H9 (cell line): Measurements from ENCODE around the gene PTPN23. TPM values are rescaled to one million over a fixed set of nuclear protein-coding genes. Genes with fewer than 3 reads are reported as not detected.

ENCODE experiments used
- DNase-seq: peaks from one replicate; pipeline ENCODE4 v3.0.0-alpha.2; 2017
- H2AFZ ChIP-seq: one replicate; pipeline ENCODE4 v1.6.1; 2013; ENCODE audit warnings: mild to moderate bottlenecking, low read length, control low read depth, moderate library complexity
- H2AK5ac ChIP-seq: 2 replicates; pipeline ENCODE4 v1.6.1; 2013; ENCODE audit warnings: low read length, control low read depth, mixed read lengths; ENCODE audit not compliant: insufficient read length
- H2BK120ac ChIP-seq: one replicate; pipeline ENCODE4 v1.6.1; 2013; ENCODE audit warnings: low read depth, mild to moderate bottlenecking, low read length, control low read depth, inconsistent platforms; ENCODE audit not compliant: poor library complexity, severe bottlenecking
- H2BK12ac ChIP-seq: 2 replicates; pipeline ENCODE4 v1.6.1; 2013; ENCODE audit warnings: low read length, control low read depth, mixed read lengths, low read depth; ENCODE audit not compliant: insufficient read length
- H2BK15ac ChIP-seq: 2 replicates; pipeline ENCODE4 v1.6.1; 2013; ENCODE audit warnings: low read depth, low read length, control low read depth
- H2BK20ac ChIP-seq: one replicate; pipeline ENCODE4 v1.6.1; 2013; ENCODE audit warnings: low read depth, mild to moderate bottlenecking, low read length, control low read depth, inconsistent platforms; ENCODE audit not compliant: poor library complexity, severe bottlenecking
- H2BK5ac ChIP-seq: 2 replicates; pipeline ENCODE4 v1.6.1; 2013; ENCODE audit warnings: low read length, control low read depth, mixed read lengths; ENCODE audit not compliant: insufficient read length
- H3K14ac ChIP-seq: 2 replicates; pipeline ENCODE4 v1.6.1; 2013; ENCODE audit warnings: low read length, control low read depth; ENCODE audit not compliant: insufficient read depth
- H3K18ac ChIP-seq: 2 replicates; pipeline ENCODE4 v1.6.1; 2013; ENCODE audit warnings: low read depth, mild to moderate bottlenecking, mixed read lengths, low read length, control low read depth; ENCODE audit not compliant: insufficient read length
- H3K23ac ChIP-seq: 2 replicates; pipeline ENCODE4 v1.6.1; 2013; ENCODE audit warnings: low read length, control low read depth, mixed read lengths, low read depth; ENCODE audit not compliant: insufficient read length
- H3K23me2 ChIP-seq: 2 replicates; pipeline ENCODE4 v1.6.1; 2013; ENCODE audit warnings: low read depth, mild to moderate bottlenecking, mixed read lengths, low read length, control low read depth; ENCODE audit not compliant: insufficient read length, poor library complexity, severe bottlenecking
- H3K27ac ChIP-seq: 2 replicates; pipeline ENCODE4 v1.5.1; 2013; ENCODE audit warnings: low read length, control low read depth, mixed read lengths, low read depth; ENCODE audit not compliant: insufficient read length
- H3K27me3 ChIP-seq: 2 replicates; pipeline ENCODE4 v1.6.1; 2013; ENCODE audit warnings: low read length, control low read depth, inconsistent platforms; ENCODE audit not compliant: insufficient read depth
- H3K4ac ChIP-seq: 2 replicates; pipeline ENCODE4 v1.6.1; 2013; ENCODE audit warnings: low read depth, mild to moderate bottlenecking, control low read depth, inconsistent platforms, low read length, moderate library complexity
- H3K4me1 ChIP-seq: 2 replicates; pipeline ENCODE4 v1.6.1; 2013; ENCODE audit warnings: low read length, control low read depth, inconsistent platforms; ENCODE audit not compliant: insufficient read depth
- H3K4me2 ChIP-seq: 2 replicates; pipeline ENCODE4 v1.6.1; 2013; ENCODE audit warnings: low read length, control low read depth, mixed read lengths; ENCODE audit not compliant: insufficient read length, insufficient read depth
- H3K56ac ChIP-seq: 2 replicates; pipeline ENCODE4 v1.6.1; 2013; ENCODE audit warnings: low read depth, mild to moderate bottlenecking, mixed read lengths, low read length, control low read depth; ENCODE audit not compliant: insufficient read length
- H3K79me1 ChIP-seq: 2 replicates; pipeline ENCODE4 v1.6.1; 2013; ENCODE audit warnings: low read depth, mild to moderate bottlenecking, moderate library complexity, low read length, control low read depth, inconsistent platforms; ENCODE audit not compliant: insufficient read depth, poor library complexity, severe bottlenecking
- H3K79me2 ChIP-seq: 2 replicates; pipeline ENCODE4 v1.6.1; 2013; ENCODE audit warnings: low read length, control low read depth, inconsistent platforms; ENCODE audit not compliant: insufficient read depth
- H3K9ac ChIP-seq: 2 replicates; pipeline ENCODE4 v1.6.1; 2013; ENCODE audit warnings: low read length, control low read depth, mixed read lengths; ENCODE audit not compliant: insufficient read length; ENCODE audit errors: extremely low read depth
- H3K9me3 ChIP-seq: one replicate; pipeline ENCODE4 v1.6.1; 2013; ENCODE audit warnings: low read depth, low read length, inconsistent platforms; ENCODE audit not compliant: control insufficient read depth
- H3T11ph ChIP-seq: one replicate; pipeline ENCODE4 v1.6.1; 2013; ENCODE audit warnings: mild to moderate bottlenecking, low read length, control low read depth, inconsistent platforms
- H4K20me1 ChIP-seq: one replicate; pipeline ENCODE4 v1.6.1; 2013; ENCODE audit not compliant: control insufficient read depth, insufficient read length, insufficient read depth
- H4K5ac ChIP-seq: 2 replicates; pipeline ENCODE4 v1.6.1; 2013; ENCODE audit warnings: low read depth, mild to moderate bottlenecking, mixed read lengths, low read length, control low read depth; ENCODE audit not compliant: insufficient read length
- H4K8ac ChIP-seq: replicated peaks from 2 replicates; pipeline ENCODE4 v1.6.1; 2013; ENCODE audit warnings: low read length, control low read depth, mixed read lengths, low read depth; ENCODE audit not compliant: insufficient read length
- H4K91ac ChIP-seq: 2 replicates; pipeline ENCODE4 v1.6.1; 2013; ENCODE audit warnings: low read depth, mild to moderate bottlenecking, moderate library complexity, mixed read lengths, low read length, control low read depth; ENCODE audit not compliant: insufficient read length
- H3K27ac Mint-ChIP-seq, 3 experiments: 2 replicates in 2 of 3; 3 replicates in 1 of 3; pipeline ENCODE4 v1.8.0; 2020 to 2021; ENCODE audit warnings: mixed read lengths in 3 of 3, mild to moderate bottlenecking in 1 of 3, moderate library complexity in 1 of 3
- H3K27me3 Mint-ChIP-seq: 2 replicates; pipeline ENCODE4 v1.8.0; 2021; ENCODE audit warnings: low read depth, mild to moderate bottlenecking, moderate library complexity, mixed read lengths
- H3K36me3 Mint-ChIP-seq, 3 experiments: 2 replicates in 2 of 3; 3 replicates in 1 of 3; pipeline ENCODE4 v1.8.0; 2020 to 2021; ENCODE audit warnings: low read depth in 3 of 3, mixed read lengths in 3 of 3; ENCODE audit not compliant: insufficient read depth in 1 of 3
- H3K4me1 Mint-ChIP-seq, 2 experiments: 2 replicates each; pipeline ENCODE4 v1.8.0; 2020; ENCODE audit warnings: mixed read lengths in 2 of 2
- H3K4me3 Mint-ChIP-seq, 2 experiments: 2 replicates in 1 of 2; 3 replicates in 1 of 2; pipeline ENCODE4 v1.8.0; 2020 to 2021; ENCODE audit warnings: mild to moderate bottlenecking in 2 of 2, mixed read lengths in 2 of 2, moderate library complexity in 1 of 2
- H3K9me3 Mint-ChIP-seq, 2 experiments: 2 replicates in 1 of 2; 3 replicates in 1 of 2; pipeline ENCODE4 v1.8.0; 2020; ENCODE audit warnings: mild to moderate bottlenecking in 2 of 2, mixed read lengths in 2 of 2, moderate library complexity in 1 of 2
- WGBS: extraction: QIAGEN DNeasy Blood & Tissue Kit; methylation state at CpG from one replicate; pipeline ENCODE4 v1.1.7; 2013; ENCODE audit warnings: missing lambda C conversion rate, low lambda C conversion rate, mixed read lengths; ENCODE audit not compliant: insufficient read length; ENCODE audit errors: extremely low coverage; 5-methylcytosine and 5-hydroxymethylcytosine counted together
- total RNA-seq: library from RNA; stranded (reverse); gene quantifications from 2 replicates; pipeline ENCODE4 v1.2.1, GENCODE V29; 2021
- TF ChIP-seq, protein P1 (sequence below): fragments of 200-600 bp; sonication (generic); conservative IDR thresholded peaks from 3 replicates; pipeline ENCODE4 v1.8.0; 2021; ENCODE audit warnings: antibody characterized with exemption, mild to moderate bottlenecking

Gene PTPN23
- total RNA-seq, 1 experiment from 2014 or later: 42.2 TPM

DNA sequence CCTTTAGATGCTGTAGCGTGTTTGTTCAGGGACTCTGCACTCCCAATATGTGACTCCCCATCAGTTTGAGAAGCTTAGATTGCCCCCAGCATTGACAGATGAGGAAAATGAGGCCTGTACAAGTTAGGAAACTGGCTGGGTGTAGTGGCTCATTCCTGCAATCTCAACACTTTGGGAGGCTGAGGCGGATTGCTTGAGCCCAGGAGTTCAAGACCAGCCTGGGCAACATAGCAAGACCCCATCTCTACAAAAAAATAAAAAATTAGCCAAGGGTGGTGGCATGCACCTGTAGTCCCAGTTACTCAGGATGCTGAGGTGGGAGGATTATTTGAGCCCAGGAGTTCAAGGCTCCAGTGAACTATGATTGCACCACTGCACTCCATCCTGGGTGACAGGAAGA lies 14.0 kb upstream of the PTPN23 start:
- H4K91ac ChIP-seq: no peak overlapping the region
- H3K56ac ChIP-seq: no peak overlapping the region
- H3K4me2 ChIP-seq: no peak overlapping the region
- H3K27ac ChIP-seq: no peak overlapping the region
- H4K8ac ChIP-seq: no peak overlapping the region
- no CpG with 5 or more reads among the region's 2 CpGs for WGBS
- H3K4me1 ChIP-seq: no peaks in the 10 kb centered on the region
- H4K20me1 ChIP-seq: no peaks in the 10 kb centered on the region
- H2BK20ac ChIP-seq: no peak overlapping the region
- H3K27me3 Mint-ChIP-seq: no peaks in the 10 kb centered on the region; the same call in 1 of the 2 replicates
- no peaks in the 10 kb centered on the region for H3K79me1 ChIP-seq
- H3K4me3 Mint-ChIP-seq: no peak overlapping the region
- no peak overlapping the region for H2AK5ac ChIP-seq
- no peak overlapping the region for H2AFZ ChIP-seq
- H3K14ac ChIP-seq: no peak overlapping the region
- H3K79me2 ChIP-seq: no peaks in the 10 kb centered on the region
- no peaks in the 10 kb centered on the region for H3K23me2 ChIP-seq
- H2BK5ac ChIP-seq: no peak overlapping the region
- no peak overlapping the region for H2BK12ac ChIP-seq
- no peak for DNase-seq
- no peak overlapping the region for H3K23ac ChIP-seq
- no peak overlapping the region for H2BK15ac ChIP-seq
- no peak overlapping the region for H3K9ac ChIP-seq
- H3K18ac ChIP-seq: no peak overlapping the region
- H3K4ac ChIP-seq: no peak overlapping the region
- H3K27me3 ChIP-seq: no peaks in the 10 kb centered on the region
- TF ChIP-seq, protein P1, sequence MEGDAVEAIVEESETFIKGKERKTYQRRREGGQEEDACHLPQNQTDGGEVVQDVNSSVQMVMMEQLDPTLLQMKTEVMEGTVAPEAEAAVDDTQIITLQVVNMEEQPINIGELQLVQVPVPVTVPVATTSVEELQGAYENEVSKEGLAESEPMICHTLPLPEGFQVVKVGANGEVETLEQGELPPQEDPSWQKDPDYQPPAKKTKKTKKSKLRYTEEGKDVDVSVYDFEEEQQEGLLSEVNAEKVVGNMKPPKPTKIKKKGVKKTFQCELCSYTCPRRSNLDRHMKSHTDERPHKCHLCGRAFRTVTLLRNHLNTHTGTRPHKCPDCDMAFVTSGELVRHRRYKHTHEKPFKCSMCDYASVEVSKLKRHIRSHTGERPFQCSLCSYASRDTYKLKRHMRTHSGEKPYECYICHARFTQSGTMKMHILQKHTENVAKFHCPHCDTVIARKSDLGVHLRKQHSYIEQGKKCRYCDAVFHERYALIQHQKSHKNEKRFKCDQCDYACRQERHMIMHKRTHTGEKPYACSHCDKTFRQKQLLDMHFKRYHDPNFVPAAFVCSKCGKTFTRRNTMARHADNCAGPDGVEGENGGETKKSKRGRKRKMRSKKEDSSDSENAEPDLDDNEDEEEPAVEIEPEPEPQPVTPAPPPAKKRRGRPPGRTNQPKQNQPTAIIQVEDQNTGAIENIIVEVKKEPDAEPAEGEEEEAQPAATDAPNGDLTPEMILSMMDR: no peak
- no peak overlapping the region for H3K27ac Mint-ChIP-seq
- H2BK120ac ChIP-seq: no peak overlapping the region
- H3K9me3 Mint-ChIP-seq: no peaks in the 10 kb centered on the region
- H4K5ac ChIP-seq: no peak overlapping the region
- peaks cover 9 to 12% of the 10 kb centered on the region in 2 experiments for H3K4me1 Mint-ChIP-seq
- no peaks in the 10 kb centered on the region for H3K36me3 Mint-ChIP-seq
- no peak overlapping the region for H3T11ph ChIP-seq
- no peaks in the 10 kb centered on the region for H3K9me3 ChIP-seq
